CD4-positive, alpha-beta T cell treated with Interleukin-6 at 100 ng/mL for 8 hours (primary cell): ENCODE results near the gene SORT1.

ENCODE experiments used
- DNase-seq: peaks from one replicate; pipeline ENCODE4 v3.0.0-alpha.2; 2020; ENCODE audit warnings: mixed read lengths, low spot score

SORT1 gene

DNA sequence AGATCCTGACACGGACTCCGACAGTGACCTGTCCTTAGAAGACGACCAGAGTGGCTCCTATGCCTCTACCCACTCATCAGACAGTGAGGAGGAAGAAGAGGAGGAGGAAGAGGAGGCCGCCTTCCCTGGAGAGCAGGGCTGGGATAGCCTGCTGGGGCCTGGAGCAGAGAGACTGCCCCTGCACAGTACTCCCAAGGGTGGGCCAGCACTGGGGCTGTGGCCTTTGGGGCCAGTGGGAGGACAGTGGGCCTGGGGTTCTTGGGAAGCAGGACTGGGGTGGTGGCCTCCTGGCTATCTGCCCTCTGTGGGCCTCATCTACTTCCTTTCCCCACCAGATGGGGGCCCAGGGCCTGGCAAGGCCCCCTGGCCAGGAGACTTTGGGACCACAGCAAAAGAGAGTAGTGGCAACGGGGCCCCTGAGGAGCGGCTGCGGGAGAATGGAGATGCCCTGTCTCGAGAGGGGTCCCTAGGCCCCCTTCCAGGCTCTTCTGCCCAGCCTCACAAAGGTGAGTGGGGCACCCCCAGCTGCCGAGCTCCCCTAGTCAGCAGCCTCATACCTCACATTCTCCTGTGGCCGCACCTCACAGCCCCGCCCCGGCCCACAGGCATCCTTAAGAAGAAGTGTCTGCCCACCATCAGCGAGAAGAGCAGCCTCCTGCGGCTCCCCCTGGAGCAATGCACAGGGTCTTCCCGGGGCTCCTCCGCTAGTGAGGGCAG is 124.7 kb downstream of the SORT1 start:
- no peak for DNase-seq

DNA sequence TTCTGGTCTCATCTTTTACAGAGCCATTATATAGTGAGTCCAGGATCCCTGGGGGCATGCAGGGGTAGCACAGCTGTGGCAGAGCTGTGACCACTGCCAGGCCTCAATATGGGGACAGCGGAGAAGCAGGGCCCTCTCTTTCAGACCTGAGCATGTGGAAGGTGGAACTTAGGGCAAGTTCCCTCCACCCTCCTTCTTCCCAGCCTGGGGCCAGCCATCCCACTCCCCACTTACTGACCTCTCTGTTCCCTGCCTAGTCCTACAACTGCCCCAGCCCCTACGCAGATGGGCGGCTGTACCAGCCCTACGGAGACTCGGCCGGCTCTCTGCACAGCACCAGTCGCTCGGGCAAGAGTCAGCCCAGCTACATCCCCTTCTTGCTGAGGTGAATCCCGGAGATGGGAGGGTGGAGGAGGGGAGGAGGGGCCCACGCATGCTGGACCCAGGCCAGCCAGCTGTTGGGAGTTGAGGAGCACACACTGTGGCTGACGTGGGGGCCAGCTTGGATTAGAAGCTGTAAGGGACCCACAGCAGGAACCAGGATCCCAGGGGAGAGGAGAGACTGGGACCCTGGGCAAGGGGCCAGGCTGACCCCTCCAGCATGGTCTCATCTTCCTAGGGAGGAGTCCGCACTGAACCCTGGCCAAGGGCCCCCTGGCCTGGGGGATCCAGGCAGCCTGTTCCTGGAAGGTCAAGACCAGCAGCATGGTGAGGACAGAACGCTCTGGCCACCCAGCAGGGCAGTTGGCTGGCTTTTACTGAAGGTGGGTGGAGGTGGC is 125.5 kb downstream of the SORT1 start:
- DNase-seq, result no peak

DNA sequence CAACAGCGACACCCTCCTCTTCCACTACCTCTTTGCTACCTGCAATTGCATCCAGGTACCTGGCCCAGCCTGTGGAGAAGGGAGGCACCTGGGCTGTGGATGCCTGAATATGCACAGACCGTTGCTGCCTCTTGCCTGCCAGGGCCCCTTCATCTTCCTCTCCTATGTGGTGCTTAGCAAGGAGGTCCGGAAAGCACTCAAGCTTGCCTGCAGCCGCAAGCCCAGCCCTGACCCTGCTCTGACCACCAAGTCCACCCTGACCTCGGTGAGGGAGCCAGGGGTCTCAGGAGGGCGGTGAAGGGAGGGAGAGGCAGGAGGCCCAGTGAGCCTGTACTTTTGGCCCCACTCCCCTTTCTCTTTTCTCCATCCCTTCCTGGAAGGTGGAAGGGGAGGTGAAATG is 126.3 kb downstream of the SORT1 start:
- DNase-seq, result no peak

DNA sequence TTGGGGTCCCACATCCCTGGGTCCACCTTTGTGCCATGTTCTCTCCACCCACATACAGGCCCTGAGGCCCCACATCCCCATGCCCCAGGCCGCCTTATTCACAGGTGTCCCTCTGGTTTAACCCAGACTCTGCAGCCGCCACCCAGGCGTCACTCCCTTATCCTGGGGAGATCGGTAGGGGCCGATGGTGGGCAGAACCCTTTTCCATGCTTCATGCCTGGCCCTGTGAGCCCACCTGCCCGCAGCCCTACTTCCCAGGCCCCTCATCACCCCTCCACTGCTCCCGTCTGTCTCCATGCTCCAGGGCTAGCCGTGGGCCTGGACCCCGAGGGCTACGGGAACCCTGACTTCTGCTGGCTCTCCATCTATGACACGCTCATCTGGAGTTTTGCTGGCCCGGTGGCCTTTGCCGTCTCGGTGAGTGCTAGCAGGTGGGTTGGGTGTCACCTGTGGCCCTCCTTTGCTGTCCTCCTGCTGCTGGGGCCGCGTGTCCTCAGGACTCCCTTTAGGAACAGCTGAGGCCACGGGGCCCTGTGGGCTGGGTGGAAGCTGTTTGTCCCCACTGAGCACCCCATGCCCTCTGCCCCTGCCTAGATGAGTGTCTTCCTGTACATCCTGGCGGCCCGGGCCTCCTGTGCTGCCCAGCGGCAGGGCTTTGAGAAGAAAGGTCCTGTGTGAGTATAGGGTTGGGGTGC is 126.9 kb downstream of the SORT1 start:
- no peak for DNase-seq

DNA sequence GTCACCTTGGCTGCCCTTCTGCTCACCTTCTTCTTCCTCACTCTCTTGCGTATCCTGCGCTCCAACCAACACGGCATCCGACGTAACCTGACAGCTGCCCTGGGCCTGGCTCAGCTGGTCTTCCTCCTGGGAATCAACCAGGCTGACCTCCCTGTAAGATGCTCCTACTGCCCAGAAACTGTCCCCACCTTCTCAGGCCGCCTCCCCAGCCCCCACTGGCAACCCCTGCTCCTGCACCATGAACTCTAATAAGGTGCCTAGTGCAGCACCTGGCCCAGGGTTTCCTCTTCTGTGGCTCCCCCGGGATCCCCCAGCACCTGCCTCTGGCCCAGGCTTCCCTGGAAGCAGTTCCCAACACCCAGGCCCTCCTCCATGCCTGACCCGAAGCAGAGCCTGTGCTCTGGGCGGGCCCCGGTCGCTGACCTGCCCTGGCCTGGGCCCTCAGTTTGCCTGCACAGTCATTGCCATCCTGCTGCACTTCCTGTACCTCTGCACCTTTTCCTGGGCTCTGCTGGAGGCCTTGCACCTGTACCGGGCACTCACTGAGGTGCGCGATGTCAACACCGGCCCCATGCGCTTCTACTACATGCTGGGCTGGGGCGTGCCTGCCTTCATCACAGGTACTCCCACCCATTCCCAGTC is 127.6 kb downstream of the SORT1 start:
- DNase-seq, result no peak

DNA sequence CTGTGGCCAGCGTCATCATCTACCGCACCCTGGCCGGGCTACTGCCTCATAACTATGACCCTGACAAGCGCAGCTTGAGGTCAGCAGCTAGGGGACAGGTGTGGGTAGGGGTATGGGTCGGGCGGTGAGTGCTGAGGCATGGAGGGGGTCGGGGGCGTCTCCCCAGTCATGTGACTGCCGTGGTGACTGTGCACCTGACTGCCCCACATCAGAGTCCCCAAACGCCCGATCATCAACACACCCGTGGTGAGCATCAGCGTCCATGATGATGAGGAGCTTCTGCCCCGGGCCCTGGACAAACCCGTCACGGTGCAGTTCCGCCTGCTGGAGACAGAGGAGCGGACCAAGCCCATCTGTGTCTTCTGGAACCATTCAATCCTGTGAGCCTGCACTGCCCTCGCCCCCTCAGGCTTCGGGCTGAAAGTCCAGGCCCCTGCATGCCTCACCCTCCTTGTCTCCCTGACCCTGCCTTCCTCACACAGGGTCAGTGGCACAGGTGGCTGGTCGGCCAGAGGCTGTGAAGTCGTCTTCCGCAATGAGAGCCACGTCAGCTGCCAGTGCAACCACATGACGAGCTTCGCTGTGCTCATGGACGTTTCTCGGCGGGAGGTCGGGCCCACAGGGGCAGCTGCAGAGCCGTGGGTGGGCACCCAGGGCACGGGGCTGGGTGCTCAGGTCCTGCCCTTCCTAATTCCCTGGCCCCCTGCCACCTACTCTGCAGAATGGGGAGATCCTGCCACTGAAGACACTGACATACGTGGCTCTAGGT is 128.3 kb downstream of the SORT1 start:
- no peak for DNase-seq

DNA sequence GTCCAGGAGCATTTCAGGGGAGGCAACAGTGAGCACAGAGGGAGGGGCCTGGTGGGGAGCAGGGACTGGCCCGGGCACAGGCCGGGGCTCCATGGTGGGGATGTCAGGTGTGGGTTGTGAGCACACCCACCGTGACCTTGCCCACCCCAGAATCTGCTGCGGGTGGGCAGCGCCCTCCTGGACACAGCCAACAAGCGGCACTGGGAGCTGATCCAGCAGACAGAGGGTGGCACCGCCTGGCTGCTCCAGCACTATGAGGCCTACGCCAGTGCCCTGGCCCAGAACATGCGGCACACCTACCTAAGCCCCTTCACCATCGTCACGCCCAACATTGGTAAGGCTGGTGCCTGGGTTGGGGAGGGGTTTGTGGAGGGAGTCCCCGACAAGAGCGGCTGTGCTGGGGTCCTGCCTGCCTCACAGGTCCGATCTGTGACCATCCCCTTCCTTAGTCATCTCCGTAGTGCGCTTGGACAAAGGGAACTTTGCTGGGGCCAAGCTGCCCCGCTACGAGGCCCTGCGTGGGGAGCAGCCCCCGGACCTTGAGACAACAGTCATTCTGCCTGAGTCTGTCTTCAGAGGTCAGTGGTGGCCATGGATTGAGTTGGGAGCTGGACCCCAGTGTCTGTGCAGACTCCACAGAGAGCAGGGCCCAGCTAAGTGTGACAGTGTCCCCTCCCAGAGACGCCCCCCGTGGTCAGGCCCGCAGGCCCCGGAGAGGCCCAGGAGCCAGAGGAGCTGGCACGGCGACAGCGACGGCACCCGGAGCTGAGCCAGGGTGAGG is 129.1 kb downstream of the SORT1 start:
- DNase-seq, result no peak

DNA sequence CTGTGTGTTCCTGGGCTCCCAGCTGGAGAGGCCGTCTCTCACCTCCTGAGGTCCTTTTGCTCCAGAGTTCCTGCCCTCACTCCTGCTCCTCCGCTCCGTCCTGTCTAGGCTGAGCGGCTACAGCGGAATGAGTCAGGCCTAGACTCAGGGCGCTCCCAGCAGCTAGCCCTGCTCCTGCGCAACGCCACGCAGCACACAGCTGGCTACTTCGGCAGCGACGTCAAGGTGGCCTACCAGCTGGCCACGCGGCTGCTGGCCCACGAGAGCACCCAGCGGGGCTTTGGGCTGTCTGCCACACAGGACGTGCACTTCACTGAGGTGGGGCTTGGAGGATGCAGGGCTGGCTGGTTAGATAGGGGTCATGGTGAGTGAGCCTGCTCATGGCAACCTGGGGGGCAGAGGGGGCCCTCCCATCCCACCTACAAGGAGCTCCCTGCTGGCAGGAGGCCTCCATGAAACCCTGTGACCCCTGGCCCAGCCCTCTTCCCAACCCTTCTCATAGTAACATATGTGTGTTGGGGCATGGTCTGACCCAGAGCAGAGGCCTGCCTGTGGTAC is 129.9 kb downstream of the SORT1 start:
- DNase-seq, result no peak

DNA sequence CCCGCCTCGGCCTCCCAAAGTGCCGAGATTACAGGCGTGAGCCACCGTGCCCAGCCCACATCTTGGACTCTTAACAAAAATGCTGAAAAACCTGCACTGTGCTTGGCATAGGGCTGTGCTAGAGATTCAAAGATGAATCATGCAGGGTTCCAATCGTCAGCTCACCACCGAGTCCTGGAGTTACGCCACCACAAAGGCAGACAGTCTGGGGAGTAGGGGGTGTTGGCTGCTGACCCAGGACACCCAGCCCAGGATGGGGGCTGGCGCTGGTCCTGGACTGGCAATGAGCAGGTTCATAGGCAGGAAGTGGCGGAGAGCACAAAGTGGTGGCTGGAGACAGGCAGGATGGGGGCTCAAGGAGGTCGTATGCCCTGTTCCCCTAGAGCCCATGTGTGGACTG is 130.8 kb downstream of the SORT1 start:
- no peak for DNase-seq

DNA sequence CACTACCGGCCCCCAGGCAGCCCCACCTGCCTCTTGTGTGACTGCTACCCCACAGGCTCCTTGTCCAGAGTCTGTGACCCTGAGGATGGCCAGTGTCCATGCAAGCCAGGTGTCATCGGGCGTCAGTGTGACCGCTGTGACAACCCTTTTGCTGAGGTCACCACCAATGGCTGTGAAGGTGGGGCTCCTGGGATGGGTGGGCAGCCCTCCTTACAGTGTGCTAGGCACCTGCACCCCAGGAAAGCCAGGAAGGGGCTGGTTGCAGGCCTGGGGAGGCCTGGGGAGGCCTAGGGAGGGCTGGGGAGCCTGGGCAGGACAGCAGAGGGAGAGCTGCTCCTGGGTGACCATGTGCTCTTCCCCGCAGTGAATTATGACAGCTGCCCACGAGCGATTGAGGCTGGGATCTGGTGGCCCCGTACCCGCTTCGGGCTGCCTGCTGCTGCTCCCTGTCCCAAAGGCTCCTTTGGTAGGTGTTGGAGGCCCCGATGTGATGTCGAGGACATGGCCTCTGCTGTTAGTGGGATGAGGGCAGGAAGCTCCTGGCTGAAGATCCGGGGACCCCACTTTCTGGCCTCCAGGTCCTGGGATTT is 131.9 kb downstream of the SORT1 start:
- no peak for DNase-seq

DNA sequence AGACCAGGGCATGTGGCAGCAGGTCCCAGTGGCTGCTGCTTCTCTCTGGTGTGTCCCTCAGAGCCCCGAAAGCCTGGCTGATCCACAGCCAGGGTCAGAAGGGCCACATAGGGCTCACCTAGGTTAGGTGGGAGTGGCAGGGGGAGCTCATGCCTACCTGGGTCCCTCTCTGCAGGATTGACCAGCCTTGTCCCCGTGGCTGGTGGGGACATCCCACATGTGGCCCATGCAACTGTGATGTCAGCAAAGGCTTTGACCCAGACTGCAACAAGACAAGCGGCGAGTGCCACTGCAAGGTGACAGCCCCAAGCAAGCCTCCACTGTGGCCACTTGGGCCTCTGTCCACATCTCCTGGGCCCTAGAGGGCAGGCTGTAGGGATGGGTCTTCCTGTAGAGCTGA is 132.7 kb downstream of the SORT1 start:
- no peak for DNase-seq

DNA sequence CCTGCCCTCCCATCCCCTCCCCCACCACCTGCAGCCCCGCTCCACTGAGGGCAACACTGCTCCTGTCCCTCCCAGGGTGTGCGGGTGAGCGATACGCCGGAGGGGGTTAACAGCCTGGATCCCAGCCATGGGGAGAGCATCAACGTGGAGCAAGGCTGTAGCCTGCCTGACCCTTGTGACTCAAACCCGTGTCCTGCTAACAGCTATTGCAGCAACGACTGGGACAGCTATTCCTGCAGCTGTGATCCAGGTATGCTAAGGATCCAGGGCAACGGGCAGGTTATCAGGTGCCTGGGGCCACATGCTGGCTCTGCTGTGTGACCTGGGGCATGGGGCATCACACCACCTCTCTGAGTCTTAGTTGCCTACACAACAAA is 133.4 kb downstream of the SORT1 start:
- no peak for DNase-seq

DNA sequence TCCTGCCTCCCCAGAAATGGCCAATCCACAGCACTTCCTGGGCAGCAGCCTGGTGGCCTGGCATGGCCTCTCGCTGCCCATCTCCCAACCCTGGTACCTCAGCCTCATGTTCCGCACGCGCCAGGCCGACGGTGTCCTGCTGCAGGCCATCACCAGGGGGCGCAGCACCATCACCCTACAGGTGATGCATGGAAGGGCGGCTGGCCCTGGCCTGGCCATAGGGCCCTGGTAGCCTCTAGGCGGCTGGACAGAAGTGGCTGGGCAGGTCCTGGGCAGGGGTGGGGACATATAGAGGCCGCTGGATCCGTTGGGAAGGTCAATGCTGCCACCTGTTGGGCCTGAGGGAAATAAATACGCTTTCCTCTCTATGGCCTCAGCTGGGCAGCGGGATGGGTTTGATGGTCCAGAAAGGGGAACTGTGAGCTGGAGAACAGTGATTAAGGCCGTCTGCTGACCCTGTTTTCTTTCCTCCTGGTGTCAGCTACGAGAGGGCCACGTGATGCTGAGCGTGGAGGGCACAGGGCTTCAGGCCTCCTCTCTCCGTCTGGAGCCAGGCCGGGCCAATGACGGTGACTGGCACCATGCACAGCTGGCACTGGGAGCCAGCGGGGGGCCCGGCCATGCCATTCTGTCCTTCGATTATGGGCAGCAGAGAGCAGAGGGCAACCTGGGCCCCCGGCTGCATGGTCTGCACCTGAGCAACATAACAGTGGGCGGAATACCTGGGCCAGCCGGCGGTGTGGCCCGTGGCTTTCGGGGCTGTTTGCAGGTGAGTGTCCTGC is 133.9 kb downstream of the SORT1 start:
- peak; percentile 56 for DNase-seq

DNA sequence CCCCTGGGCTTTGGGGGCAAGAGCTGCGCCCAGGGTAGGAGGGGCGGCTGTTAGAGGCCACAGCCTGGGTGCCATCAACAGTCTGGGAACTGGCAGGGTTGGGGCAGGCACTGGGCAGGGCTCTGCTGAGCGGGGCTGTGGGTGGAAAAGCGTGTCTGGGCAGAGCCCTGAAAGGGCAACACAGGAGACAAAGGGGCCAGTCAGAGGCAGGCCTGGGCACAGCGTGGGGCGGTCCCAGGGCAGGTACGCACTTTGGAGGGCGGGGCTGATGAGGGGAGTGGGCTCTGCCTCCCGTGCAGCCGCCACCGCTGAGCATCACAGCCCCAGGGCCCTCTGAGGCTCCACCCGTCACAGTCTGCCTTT is 134.5 kb downstream of the SORT1 start:
- no peak for DNase-seq

DNA sequence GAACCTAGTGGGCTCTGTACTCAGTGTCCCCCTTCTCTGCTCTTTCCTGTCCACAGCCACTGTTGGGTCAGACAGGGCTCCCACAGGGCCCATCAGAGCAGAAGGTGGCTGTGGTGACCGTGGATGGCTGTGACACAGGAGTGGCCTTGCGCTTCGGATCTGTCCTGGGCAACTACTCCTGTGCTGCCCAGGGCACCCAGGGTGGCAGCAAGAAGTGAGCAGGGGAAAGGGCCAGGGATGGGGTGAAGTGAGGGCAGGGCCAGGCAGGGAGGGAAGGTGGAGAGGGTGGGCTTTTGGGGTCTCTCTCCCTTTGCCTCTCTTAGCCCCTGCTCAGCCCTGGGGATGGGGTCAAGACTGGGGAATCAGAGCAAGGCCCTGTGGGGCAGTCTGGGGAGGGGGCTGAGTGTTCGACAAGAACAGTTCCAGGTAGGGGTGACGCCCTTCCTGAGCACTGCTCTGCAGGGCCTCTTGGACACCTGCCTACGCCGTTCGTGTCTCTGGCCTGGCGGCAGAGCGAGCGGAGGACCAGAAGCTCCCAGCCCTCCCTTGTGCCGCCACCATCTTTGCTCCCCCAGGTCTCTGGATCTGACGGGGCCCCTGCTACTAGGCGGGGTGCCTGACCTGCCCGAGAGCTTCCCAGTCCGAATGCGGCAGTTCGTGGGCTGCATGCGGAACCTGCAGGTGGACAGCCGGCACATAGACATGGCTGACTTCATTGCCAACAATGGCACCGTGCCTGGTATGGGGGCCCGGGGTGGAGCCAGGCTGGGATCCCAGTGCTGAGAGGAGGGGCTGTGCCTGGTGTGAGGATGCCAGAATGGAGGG is 135.3 kb downstream of the SORT1 start:
- DNase-seq, result no peak

DNA sequence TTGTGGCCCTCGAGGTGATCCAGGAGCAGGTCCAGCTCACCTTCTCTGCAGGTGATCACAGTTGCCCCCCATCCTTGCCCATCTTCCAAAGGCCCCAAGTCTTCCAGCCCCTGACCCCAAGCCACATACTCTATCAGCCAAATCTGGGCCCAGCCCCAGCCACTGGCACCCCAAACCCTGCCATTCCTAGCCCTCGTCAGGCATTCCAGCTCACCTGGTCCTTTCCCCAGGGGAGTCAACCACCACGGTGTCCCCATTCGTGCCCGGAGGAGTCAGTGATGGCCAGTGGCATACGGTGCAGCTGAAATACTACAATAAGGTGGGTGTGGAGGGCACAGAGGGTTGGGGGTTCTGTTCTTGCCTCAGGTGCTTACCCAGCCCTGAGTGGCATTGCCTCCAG is 136.1 kb downstream of the SORT1 start:
- no peak for DNase-seq

DNA sequence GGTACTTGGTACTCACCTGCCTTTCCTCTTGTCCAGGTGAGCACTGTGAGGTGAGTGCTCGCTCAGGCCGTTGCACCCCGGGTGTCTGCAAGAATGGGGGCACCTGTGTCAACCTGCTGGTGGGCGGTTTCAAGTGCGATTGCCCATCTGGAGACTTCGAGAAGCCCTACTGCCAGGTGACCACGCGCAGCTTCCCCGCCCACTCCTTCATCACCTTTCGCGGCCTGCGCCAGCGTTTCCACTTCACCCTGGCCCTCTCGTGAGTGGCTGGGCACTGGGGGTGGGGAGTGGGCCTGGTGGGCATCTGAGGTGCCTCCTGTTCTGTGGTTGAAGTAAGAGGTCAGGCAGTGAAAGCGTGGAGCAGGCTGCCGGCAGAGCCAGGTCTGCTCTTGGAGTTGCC is 136.7 kb downstream of the SORT1 start:
- DNase-seq, result no peak

DNA sequence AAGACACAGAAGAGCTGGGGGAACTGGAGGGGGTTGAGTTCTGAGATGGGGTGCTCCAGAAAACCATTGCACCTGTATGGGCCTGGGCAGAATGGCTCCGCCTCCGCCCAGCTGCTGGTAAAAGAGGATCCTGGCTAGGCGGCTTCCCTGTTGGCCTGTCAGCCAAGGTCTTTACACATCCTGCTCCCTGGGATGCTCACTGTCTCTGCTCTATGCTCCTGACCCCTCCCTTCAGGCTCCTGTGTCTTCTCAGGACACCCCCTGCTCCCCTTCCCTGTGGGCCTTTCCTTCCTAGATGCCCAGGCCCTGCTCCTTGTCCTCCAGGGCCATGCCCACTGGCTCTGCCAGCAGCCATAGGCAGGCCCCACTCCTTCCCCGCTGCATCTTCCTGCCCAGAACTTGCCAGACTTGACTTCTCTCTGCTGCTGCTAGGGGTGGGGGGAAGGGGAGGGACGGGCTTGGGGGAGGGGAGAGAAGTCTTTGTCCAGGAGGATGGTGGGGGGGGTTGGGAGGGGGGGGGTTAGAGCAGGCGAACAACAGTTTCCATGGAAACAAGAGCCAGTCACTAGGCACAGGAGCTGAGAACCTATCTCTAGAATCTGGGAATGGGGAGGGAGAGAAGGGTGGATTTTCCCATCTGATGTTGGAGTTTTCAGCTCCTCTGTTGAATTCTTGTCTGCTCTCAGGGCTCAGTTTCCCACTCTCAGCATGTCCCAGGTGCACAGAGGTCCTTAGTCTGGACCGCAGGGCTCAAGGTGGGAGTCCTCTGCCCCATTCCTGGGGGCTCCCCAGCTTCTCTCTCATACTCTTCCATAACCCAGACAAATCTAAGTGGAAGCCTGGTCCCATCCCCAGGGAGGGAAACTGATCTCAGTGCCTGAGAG is 137.8 kb downstream of the SORT1 start:
- no peak for DNase-seq
